ENCODE measurements around the gene TSPYL1. TPM values are rescaled to one million over a fixed set of nuclear protein-coding genes. Genes with fewer than 3 reads are reported as not detected.
A peak's percentile ranks its signal among the peaks of the same experiment; 100 is the strongest.

TSPYL1 gene
- total and polyA plus RNA-seq, 2 of the 8 experiments (the other 6 are each of a cell fraction or from before 2014, with no cell fraction given): 33.2 to 79.1 TPM

GRCh38 chr6:116327803-116328527, 48.2 kb upstream of the TSPYL1 start (continued):
- TF ChIP-seq CHD7 (IDR thresholded peaks at IDR 0.05; ENCODE audit: insufficient replicate concordance, low read length) (peak; percentile 39), MAFK (IDR thresholded peaks at IDR 0.05; ENCODE audit: low read depth, low read length) (no peak), NANOG (IDR thresholded peaks at IDR 0.05; ENCODE audit: insufficient read depth, low read depth, low read length, poor library complexity, severe bottlenecking) (peak; percentile 77)

Data from H1 (cell line).